ENCODE measurements around the gene OGFOD3.

- no peak for TF ChIP-seq CTCF (IDR thresholded peaks at IDR 0.05)
- TF ChIP-seq POLR2AphosphoS5 (IDR thresholded peaks at IDR 0.05): no peak
- TF ChIP-seq POLR2A (IDR thresholded peaks at IDR 0.05): no peak
- no peak for TF ChIP-seq EP300 (IDR thresholded peaks at IDR 0.05; ENCODE audit: low read depth)
Measured at GRCh38 chr17:82464567-82464929, 46.2 kb upstream of the OGFOD3 start.

All from transverse colon (tissue), 4 donors.